Measurements from ENCODE around the gene RNF31. TPM values are rescaled to one million over a fixed set of nuclear protein-coding genes. Genes with fewer than 3 reads are reported as not detected.
"Not testable (repeated sequence)": the region's sequence is repeated elsewhere in the genome, so short reads cannot be mapped to it uniquely, and the experiment has no call there.

Gene RNF31
- total RNA-seq = 52.1 and 52.6 TPM in 2 replicates

GRCh38 chr14:24146978-24147760 is at the start of gene RNF31:
Gene RNF31 (plus strand): TSS chr14:24147498. CDS start chr14:24147699, 201 bp downstream.
- peak; percentile 95 for DNase-seq (ENCODE audit: low read depth)

DNA sequence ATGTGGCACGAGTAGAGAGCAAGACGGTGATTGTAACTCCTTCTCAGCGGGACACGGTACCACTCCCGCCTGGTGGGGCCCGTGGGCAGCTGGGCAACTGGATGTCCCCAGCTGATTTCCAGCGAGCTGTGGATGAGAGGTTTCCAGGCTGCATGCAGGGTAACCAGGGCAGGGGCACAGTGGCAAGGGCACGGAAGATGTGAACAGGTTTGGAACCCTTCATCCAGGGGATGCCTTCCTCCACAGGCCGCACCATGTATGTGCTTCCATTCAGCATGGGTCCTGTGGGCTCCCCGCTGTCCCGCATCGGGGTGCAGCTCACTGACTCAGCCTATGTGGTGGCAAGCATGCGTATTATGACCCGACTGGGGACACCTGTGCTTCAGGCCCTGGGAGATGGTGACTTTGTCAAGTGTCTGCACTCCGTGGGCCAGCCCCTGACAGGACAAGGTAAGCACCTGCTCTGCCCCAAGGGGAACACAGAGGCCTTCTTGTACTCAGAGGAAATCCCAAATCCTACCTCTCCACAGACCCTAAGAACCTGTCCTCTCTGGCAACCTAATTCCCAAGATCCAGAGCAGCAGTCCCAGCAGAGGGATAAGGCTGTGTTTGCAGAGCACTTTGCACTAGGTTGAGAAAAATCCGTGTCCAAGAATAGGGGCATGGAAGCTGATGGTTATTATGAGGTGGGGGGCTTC is 48.9 kb upstream of the RNF31 start:
- no peak for DNase-seq (ENCODE audit: low read depth)

DNA sequence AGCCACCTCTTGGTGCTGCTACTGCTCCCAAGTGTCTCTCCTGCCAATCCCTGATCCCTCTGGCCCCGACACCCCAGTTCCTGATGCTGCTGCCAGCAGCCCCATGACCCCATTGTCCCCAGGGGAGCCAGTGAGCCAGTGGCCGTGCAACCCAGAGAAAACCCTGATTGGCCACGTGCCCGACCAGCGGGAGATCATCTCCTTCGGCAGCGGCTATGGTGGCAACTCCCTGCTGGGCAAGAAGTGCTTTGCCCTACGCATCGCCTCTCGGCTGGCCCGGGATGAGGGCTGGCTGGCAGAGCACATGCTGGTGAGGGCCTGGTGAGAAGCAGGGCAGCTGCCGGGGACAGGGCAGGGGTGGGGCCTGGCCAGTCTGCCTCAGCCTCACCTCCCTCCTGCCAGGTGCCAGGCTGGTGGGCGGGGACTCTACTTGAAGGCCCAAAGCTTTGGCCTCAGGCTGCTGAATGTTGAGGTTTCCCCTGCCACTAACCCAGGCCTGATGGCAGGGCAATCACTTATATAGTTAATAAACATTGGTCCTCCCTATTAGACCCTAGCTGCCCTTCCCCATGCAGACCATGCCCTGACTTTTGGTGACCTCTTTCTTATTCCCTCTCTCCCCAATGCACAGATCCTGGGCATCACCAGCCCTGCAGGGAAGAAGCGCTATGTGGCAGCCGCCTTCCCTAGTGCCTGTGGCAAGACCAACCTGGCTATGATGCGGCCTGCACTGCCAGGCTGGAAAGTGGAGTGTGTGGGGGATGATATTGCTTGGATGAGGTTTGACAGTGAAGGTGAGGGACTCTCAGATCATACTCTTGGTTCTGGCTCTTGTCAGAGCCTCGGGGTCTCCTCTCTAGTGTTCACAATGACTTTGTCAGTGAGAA is 48.1 kb upstream of the RNF31 start:
- no peak for DNase-seq (ENCODE audit: low read depth)

DNA sequence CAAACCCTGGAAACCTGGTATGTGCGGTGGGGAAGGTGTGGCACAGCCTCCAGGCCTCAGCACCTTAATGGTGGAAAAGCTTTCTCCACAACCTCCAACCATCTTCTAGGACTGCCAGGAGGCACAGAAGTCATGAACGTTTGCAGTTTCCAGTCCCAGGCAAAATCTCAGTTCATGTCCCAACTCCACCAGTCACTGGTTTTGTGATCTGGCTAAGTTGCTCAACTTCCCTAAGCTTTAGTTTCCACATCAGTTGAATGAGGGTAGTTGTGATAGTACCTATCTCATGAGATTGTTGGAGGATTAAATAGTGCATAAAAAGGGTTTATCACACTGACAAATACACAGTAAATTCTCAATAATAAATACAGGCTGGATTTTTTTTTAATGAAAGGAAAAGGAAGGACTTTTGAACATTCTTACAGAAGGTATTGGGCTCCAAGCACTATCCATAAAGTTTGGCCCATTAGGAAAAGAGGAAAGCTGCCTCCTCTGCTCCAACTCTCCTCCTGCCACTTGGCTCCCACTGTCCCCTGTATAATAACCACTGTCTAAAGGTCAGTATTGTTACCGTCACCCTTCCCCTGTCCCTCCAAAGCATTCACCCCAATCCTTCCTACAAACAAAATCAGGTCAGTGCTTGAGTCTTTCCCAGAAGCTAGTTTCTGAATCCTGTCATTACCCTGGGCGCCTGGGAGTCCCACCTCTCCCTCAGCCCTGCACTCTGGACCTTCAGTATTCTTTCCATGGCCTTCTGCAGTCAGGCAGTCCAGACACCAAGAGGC is 46.9 kb upstream of the RNF31 start:
- no peak for DNase-seq (ENCODE audit: low read depth)

DNA sequence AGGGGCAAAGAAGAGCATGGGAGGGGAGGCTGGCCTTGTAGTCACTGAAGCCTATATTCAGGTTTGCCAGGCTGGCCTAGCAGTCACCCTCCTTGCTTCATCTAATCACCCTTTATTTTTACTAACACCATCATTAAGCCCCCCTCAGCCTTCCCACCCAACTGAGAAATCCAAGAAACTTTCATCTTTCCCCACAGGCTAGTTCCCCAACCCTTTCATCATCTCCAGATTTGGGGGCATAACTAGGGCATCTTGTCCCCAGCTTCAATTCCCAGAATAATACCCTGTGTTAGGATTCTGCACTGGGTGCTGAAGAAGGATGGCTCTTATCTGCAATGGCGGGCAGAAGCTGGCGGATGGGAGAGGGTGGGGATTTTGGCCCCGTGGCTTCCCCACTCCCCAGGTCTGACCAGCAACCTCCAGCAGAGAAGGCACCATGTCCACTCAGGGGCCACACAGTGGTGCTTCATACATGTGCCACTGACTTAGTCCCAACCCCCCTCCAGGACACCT is 46.3 kb upstream of the RNF31 start:
- no peak for DNase-seq (ENCODE audit: low read depth)

DNA sequence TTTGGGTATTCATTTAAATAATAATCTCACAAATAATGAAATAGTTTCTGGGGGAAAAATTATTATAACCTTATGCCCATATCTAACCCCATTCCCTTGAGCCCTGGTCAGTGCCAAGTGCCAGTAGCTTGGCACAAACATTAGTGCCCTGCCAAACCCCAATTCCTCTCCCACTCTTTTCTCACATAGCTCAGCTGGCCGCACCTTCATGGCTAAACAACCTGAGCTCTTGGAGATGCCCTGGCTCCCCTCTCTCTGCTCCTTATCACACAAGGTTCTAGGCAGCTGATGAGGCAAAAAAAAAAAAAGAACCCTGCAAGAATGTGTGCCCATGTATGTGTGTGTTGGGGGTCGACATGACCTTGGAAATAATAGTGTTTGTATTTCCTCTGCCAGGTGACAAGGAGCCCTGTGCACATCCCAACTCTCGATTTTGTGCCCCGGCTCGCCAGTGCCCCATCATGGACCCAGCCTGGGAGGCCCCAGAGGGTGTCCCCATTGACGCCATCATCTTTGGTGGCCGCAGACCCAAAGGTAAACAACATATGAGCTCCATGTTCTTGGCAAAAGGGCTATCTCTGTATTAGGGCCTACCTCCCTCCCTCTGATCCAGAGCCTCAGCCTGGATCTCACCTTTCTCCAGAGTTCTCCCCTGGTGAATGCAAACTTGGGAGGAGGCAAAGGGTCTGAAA is 44.8 kb upstream of the RNF31 start:
- DNase-seq (ENCODE audit: low read depth) = no peak

DNA sequence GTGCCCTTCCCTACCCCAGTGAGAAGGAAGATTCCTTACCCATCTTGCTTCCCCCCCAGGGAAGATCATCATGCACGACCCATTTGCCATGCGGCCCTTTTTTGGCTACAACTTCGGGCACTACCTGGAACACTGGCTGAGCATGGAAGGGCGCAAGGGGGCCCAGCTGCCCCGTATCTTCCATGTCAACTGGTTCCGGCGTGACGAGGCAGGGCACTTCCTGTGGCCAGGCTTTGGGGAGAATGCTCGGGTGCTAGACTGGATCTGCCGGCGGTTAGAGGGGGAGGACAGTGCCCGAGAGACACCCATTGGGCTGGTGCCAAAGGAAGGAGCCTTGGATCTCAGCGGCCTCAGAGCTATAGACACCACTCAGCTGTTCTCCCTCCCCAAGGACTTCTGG is 43.8 kb upstream of the RNF31 start:
- DNase-seq (ENCODE audit: low read depth) = no peak

- DNase-seq (ENCODE audit: low read depth) = not testable (repeated sequence)
These were observed 41.6 kb upstream of the RNF31 start for GRCh38 chr14:24105609-24106239.

DNA sequence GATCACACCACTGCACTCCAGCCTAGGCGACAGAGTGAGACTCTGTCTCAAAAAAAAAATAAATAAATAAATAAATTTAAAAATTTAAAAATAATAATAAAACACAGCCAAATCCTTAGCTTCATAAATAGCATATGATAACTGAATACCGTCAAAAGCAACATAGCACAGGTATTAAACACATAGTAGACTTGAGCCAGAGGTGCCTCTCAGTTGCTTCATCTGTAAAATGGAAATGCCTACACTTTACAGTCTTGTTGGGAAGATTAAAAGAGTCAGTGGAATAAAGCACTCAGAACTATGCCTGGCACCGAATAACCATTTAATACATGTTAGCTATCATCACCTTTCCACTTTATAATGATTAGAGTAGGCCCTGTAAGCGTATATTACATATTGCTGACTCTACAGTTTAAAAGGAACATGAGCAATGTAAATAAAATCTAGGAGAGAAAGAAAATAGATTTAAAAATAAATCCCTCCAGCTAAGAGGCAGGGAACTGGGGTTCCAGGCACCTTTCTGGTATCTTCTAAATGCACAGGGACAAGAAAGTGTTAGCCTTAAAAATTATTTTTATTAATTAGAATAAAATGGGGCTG is 40.5 kb upstream of the RNF31 start:
- no peak for DNase-seq (ENCODE audit: low read depth)

DNA sequence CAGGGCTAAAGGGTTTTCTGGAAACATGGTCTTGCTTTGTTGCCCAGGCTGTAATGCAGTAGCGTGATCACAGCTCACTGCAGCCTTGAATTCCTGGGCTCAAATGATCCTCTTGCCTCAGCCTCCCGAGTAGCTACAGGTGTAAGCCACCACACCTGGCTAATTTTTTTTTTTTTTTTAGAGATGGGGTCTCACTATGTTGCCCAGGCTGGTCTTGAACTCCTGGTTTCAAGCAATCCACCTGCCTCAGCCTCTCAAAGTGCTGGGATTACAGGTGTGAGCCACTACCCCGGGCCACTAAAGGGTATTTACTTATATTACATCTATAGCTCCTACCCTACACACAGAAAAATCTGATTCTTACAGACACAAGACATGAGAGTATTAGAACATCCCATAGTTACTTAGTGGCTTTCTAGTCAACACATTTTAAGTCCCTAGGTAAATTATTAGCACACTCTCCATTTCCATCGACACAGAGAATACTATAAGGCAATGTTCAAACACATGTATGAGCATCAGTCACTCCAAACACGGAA is 38.9 kb upstream of the RNF31 start:
- no peak for DNase-seq (ENCODE audit: low read depth)

DNA sequence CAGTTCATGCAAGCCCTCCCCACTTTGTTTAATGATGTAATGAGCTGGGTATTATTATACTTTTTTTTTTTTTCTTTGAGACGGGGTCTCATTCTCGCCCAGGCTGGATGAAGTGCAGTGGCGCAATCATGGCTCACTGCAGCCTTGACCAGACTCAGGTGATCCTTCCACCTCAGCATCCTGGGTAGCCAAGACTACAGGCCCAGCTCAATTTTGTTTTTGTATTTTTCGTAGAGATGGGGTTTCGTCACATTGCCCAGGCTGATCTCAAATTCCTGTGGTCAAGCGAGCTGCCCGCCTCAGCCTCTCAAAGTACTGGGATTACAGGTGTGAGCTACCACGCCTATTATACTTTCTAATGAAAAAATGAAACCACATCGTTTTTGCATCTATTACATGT is 37.2 kb upstream of the RNF31 start:
- no peak for DNase-seq (ENCODE audit: low read depth)

- no peak for DNase-seq (ENCODE audit: low read depth)
These were observed 36.8 kb upstream of the RNF31 start for GRCh38 chr14:24110523-24110922.

DNA sequence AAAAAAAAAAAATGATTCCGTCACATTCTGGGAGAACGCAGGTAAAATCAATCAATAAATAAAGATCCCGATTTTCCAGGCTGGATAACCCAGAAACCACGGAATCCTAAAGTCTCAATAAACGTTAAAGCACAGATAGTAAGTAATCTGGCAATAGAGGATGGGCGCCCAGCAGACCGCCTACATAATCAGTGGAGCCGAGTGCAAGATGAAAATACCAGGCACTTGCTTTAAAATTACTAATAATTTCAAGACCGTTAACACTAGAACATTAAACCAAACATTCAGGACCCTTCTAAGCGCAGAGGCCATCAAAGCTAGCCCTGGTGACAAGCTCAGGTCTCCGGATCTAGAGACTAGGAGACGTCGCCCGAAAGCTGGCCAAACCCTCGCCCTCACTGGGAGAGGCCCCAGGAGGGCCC is 33.9 kb upstream of the RNF31 start:
- no peak for DNase-seq (ENCODE audit: low read depth)

DNA sequence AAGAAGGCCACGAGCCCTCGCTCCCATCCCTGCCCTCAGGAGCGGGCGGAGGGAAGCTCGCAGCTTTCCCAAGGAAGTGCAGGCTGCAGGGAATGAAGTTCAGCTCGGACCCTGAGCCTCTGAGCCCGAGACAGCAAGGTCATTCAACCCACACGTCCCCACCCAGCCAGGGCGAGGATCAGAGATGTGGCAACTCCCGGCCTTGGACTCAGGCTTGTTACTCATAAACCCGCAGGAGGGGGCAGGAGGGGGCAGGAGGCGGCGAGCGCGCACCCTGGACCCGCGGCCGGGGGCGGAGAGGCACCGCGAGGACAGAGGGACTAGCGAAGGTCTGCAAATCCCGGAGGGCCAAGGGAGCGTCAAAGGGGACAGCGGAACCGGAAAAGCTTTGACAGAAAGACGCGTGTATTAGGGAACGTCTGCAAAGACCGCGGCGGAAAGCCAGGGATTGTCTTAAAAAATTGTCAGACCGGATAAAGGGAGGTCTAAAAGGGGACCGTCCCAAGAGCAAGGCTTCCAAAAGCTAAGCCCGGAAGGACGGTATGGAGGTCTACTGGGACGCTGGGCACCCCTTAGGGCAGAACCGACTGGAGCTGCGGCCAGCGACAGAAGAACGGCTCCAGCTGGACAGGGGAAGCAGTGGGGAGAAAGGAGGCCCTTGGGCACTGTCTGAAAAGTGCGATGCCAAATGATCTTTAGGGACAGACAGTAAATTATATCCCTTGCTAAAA is 33.3 kb upstream of the RNF31 start:
- peak; percentile 88 for DNase-seq (ENCODE audit: low read depth)

DNA sequence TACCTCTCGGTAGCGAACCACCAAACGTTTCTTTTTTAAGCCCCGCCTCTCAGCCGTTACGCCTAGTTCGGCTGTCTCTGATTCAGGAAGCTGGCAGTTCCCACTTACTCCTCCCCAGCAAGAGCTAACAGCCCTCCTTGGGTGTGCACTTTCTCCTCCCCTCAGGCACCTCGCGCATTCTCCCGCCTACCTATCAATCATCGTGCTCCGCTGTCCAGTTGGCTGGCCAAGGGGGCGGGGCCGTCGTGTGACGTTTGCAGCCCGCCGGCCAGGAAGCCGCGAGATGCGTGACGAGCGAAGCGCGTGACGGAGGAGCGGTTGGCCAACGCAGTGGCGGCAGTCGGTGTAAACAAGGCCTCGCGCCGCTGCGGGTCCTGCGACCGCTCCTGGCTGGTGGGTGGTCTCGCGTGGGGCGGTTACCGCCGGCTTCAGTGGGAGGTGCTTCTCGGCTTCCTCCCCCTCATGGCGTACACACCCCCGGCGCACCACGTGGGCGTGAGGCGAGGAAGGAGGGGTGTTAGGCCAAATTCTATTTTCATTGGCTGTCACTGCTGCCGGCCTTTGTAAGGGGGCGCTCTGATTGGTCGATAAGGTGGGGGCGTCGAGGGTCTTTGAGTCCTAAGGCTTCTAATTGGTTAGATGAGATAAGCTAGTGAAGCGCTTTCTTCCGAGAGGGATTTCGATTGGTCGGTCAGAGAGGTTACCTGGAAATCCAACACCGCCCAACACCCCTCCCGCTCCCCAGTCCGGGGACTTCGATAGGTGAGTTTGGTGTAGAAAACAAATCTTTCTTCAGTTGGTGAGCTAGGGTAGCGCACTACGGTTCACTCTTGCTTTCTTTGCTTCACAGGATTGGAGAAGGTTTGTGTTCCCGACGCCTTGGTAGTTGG is 32.5 kb upstream of the RNF31 start, which contains the start of the genes DCAF11 and NRL:
Gene DCAF11 (plus strand): TSS at position 246 of the 890 bp plus-strand sequence. CDS start 818 bp downstream, outside the sequence.
Gene NRL (minus strand): TSS at position 418 of the 890 bp plus-strand sequence. CDS start 32,101 bp downstream, outside the sequence.
- DNase-seq (ENCODE audit: low read depth) = peak; percentile 99

- no peak for DNase-seq (ENCODE audit: low read depth)
These were observed 31.7 kb upstream of the RNF31 start for GRCh38 chr14:24115422-24116127.

Data from renal cortical epithelial cell (primary cell).